ENCODE measurements around the gene RIMKLA. TPM values are rescaled to one million over a fixed set of nuclear protein-coding genes. Genes with fewer than 3 reads are reported as not detected.
A peak's percentile ranks its signal among the peaks of the same experiment; 100 is the strongest.

The RIMKLA gene
- total RNA-seq, 1 donor from 2014 or later, result under 0.01 TPM

DNA sequence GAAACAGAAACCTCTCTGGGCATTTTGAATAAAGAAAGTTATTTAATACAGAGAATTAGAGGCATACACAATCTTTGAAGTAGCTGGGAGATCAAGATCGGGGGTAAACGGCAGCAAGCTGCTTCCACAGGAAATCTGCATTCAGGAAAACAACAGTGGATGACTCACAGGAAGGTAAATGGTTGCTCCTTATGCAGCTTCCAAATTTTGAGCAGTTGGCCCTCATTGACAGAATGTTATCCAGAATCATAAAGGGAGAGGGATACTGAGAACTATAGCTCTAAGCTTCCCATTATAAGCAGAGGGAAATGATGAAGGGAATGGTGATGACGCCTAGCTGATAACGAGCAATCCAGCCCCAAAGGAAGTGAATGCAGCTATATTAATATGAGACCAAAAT, 46.6 kb downstream of the RIMKLA start:
- peak; percentile 48 to 86 for DNase-seq (ENCODE audit: low read depth in 2 of 2)

DNA sequence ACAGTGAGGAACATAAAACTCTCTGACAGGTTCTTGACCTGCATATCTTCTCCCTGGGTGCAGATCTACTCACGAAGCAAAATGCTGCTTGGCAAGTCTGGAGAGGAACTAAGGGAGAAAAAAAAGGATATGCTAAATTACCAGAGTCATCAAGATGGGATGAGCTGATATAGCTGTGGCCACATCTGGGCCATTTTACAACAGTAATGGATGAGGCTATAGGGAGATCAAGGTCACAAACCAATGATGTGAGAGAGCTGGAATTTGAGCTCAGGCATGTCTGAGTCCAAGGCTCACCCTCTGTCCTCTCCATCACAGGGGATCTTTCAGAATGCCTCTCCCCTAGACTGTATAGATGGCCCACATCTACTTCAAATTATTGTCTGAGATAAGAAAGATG, 49.0 kb downstream of the RIMKLA start:
- DNase-seq (ENCODE audit: low read depth in 2 of 2), result no peak

DNA sequence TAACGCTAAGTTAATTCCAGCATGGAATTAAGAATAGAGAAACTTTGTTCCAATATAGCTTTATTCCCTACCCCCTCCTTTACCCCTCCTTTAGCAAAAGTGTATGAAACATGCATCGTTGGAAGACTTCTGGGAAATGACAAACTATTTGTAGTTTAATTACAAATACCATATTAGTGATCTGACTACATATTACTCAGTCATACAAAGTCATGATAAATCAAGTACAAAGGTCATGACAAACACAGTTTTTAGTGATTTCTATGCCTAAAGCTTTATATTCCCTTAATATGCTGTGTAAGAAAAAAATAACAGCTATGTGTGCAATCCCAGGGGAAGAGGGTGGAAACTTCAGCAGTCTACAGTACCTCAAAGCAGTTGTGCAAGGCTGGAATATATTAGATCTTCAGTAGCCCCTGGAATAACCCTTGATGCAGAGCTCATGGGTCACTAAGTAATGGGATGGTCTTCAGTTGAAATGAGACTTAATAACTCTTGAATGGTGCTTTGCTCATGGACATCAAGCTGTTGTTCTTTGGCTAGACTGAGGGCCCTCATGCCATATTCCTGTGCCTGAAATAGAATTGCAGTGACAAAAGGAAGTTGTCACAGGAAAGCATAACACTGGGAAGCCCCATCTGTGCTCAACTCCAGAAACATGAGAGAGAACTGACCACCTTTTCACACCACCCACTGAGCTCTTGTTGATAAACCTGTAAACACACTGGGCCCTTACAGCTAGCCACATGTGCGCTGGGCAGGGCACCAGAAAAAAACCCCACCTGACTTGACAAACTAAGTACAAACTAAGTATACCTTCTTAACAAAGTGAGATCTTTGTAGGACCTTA, 49.9 kb downstream of the RIMKLA start:
- peak; percentile 57 to 90 for DNase-seq (ENCODE audit: low read depth in 2 of 2)

- DNase-seq (ENCODE audit: low read depth in 2 of 2), result peak in 1 of 2 donors; percentile 21
These were observed 50.9 kb downstream of the RIMKLA start for GRCh38 chr1:42431514-42431913.

DNA sequence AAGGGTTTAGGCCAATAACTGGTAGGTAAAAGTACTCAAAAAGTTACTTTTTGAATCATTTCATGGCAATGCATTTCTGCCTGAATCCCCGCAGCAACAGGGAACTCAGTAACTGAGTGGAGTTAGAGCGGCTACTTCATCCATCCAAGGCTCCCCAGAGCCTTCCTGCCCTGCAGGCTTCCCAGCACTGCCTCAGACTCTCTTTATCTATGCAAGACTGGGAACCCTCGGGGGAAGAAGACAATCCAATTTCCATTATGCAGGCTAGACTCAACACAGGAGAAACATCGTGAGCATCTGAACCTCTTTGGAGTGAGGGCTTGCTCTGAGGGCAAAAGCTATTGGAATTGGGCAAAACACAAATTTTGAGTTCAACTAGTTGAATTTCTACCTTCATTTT, 52.1 kb downstream of the RIMKLA start:
- no peak for DNase-seq (ENCODE audit: low read depth in 2 of 2)

DNA sequence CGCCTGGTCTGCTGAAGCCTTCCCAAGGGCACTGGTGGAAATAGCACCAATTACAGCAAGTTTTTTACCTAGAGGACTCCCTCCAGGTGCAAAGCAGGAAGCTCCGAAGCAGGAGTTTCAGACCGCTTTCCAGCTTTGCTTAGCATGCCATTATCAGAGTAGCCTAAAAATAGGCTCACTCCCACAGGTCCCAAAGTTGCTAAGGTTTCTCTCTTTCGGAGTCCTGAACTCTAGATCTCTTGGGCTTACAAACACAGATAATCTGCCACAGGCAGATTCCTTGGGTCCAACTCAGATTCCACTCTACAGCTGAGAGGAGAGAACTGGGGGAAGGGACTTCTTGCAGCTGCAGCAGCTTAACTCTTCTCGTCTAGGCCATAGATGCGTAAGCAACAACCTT, 52.8 kb downstream of the RIMKLA start:
- no peak for DNase-seq (ENCODE audit: low read depth in 2 of 2)

DNA sequence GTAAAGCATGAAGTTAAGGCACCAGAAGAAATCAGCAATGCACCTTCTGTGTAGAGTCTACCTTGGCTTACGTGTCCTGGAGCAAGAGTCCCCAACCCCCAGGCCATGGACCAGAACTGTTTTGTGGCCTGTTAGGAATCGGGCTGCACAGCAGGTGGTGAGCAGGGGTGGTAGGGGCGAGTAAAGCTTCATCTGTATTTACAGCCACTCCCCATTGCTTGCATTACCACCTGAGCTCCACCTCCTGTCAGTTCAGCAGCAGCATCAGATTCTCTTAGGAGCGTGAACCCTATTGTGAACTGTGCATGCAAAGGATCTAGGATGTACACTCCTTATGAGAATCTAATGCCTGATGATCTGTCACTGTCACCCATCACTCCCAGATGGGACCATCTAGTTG, 53.7 kb downstream of the RIMKLA start:
- no peak for DNase-seq (ENCODE audit: low read depth in 2 of 2)

- peak; percentile 84 to 89 for DNase-seq (ENCODE audit: low read depth in 2 of 2)
These were observed 59.3 kb downstream of the RIMKLA start for GRCh38 chr1:42439940-42440339.

- no peak for DNase-seq (ENCODE audit: low read depth in 2 of 2)
These were observed 62.1 kb downstream of the RIMKLA start for GRCh38 chr1:42442662-42443061.

- DNase-seq (ENCODE audit: low read depth in 2 of 2), result no peak
These were observed 68.7 kb downstream of the RIMKLA start for GRCh38 chr1:42449256-42449655.

GRCh38 chr1:42450061-42450460, 69.5 kb downstream of the RIMKLA start:
- no peak for DNase-seq (ENCODE audit: low read depth in 2 of 2)

- no peak for DNase-seq (ENCODE audit: low read depth in 2 of 2)
These were observed 72.8 kb downstream of the RIMKLA start for GRCh38 chr1:42453386-42453785.

DNA sequence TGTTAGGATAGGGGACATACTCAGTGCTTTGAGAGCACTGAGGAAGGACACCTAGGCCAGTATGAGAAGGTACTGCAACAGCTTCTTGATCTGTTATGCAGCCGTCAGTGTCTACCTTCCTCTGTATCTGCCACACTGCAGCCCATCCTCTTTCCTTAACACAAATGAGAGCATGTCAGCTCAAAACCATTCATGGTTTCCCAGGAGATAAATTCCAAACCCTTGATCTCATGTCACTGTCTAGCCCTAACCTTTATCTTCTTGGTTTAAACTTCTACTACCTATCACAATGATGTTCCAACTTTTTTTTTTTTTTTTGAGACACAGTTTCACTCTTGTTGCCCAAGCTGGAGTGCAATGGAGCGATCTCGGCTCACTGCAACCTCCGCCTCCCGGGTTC, 73.8 kb downstream of the RIMKLA start:
- DNase-seq (ENCODE audit: low read depth in 2 of 2), result no peak

DNA sequence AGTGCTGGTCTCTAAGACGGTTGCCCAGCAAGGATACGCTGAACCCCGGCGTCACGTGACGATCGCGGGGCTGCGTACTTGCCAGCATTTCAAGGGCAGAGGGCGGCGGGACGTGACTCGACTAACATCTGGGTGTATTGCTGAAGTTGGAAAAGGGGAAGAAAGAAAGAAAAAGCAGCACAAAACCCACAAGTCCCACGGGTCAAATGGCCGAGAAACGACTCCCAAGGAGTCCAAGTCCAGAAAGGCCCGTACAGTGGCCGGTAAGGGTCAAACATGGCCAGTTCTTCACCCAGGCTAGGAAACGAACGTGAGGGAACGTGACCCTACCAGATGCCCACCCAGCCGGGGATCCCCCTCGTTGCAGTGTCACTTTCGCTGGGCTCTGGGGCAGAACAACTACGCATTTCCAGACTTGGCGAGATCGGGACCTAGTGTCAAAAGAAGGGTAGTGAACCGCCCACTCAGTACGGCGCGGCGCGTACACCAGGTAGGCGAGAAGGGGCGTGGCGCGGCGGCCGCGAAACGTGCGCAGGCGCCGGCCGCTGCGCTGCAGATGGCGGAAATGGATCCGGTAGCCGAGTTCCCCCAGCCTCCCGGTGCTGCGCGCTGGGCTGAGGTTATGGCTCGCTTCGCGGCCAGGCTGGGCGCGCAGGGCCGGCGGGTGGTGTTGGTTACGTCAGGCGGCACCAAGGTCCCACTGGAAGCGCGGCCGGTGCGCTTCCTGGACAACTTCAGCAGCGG, 75.6 kb downstream of the RIMKLA start, which contains the start of the genes PPCS and ZMYND12:
PPCS (plus strand) TSS at position 534 of the 744 bp plus-strand sequence; CDS start at position 557, 23 bp downstream.
ZMYND12 (minus strand) TSS at position 13 of the 744 bp plus-strand sequence. CDS start 25 bp downstream, outside the sequence.
- DNase-seq (ENCODE audit: low read depth in 2 of 2), result peak; percentile 80 to 89

GRCh38 chr1:42456754-42457089, 76.1 kb downstream of the RIMKLA start:
- DNase-seq (ENCODE audit: low read depth in 2 of 2), result peak in 1 of 2 donors; percentile 69

DNA sequence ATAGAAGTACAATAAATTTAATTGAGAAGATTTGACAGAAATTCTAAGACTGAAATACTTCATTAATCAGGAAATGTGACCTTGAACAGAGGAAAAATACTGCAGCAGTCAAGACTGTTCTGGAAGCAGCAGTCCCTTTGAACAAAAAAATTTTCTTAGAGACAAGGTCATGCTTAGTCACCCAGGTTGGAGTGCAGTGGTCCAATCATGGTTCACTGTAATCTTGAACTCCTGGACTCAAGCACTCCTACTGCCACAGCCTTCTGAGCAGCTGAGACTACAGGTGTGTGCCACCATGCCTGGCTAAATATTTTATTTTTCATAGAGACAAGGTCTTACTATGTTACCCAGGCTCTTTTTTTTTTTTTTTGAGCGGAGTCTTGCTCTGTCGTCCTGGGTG, 80.6 kb downstream of the RIMKLA start:
- DNase-seq (ENCODE audit: low read depth in 2 of 2), result no peak

- peak; percentile 97 to 98 for DNase-seq (ENCODE audit: low read depth in 2 of 2)
These were observed 82.5 kb downstream of the RIMKLA start, which contains the start of gene CCDC30 for GRCh38 chr1:42462828-42463763. Gene CCDC30, plus strand, starts transcription at chr1:42463286. Its CDS starts 17,266 bp downstream, at chr1:42480552.

DNA sequence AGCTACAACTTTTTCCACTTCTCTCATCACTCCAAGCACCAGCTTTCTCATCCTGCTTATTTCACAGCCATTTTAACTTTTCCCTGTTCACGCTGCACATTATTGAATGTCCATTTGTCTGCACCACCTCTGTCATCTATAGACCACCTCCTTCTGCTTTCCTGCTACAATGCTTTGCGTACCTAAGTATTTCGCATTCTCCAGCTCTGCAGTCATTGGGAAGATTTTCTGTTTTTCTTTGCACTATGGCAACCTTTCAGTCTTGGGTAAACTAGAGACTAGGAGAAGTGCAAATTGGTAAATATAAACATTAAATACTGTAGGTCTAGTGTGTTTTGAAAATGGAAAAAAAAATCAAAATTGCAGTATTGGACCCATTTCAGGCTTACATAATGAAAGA, 83.3 kb downstream of the RIMKLA start:
- DNase-seq (ENCODE audit: low read depth in 2 of 2), result no peak

DNA sequence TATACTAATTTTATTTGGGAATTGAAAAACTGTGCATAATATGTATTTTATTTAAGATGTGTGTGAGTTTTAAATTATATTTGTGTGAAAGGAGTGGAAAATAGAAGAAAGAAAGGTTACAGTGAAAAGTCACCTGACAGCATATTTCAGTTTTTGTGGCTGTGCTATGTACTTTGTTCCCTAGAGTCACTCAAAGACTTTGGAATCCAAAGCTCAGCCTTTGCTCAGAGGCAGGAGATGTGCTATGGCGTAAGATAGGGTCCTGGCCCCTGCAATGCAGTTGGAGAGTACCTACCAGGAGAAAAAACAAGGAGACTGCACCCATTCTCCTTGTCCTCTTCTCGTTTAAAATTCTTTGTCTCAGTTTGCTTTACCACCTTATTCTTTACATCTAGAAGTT, 85.4 kb downstream of the RIMKLA start:
- no peak for DNase-seq (ENCODE audit: low read depth in 2 of 2)

GRCh38 chr1:42469727-42470126, 89.1 kb downstream of the RIMKLA start:
- DNase-seq (ENCODE audit: low read depth in 2 of 2), result no peak

All from lung microvascular endothelial cell (primary cell).